Testis (tissue), 3 donors: ENCODE measurements around the gene ZEB2. TPM values are rescaled to one million over a fixed set of nuclear protein-coding genes. Genes with fewer than 3 reads are reported as not detected.

ENCODE experiments used
- DNase-seq: peaks from one replicate; pipeline ENCODE4 v3.0.0-alpha.2; 2019
- H3K27ac ChIP-seq, 2 donors: fragments of 200-600 bp; sonication (generic); one replicate each; pipeline ENCODE4 v1.5.1; 2019
- H3K27me3 ChIP-seq: fragments of 200-600 bp; sonication (generic); one replicate; pipeline ENCODE4 v1.5.1; 2019
- H3K36me3 ChIP-seq: fragments of 200-600 bp; sonication (generic); one replicate; pipeline ENCODE4 v1.5.1; 2017; ENCODE audit warnings: low read depth; ENCODE audit errors: missing control alignments
- H3K4me1 ChIP-seq: fragments of 200-600 bp; sonication (generic); one replicate; pipeline ENCODE4 v1.5.1; 2019
- H3K4me3 ChIP-seq, 2 donors: fragments of 200-600 bp; sonication (generic); one replicate each; pipeline ENCODE4 v1.5.1; 2017 to 2019
- H3K9me3 ChIP-seq: fragments of 200-600 bp; sonication (generic); one replicate; pipeline ENCODE4 v1.5.1; 2017
- CTCF ChIP-seq, 3 experiments: fragments of 450-650 bp in 2 of 3; fragments of 200-600 bp in 1 of 3; sonication (generic) in 1 of 3; IDR thresholded peaks; one replicate each; pipeline ENCODE4 v1.5.1; 2016 to 2019; ENCODE audit warnings: antibody characterized with exemption in 3 of 3, mild to moderate bottlenecking in 2 of 3, moderate library complexity in 1 of 3
- POLR2A ChIP-seq: fragments of 450-650 bp; IDR thresholded peaks from one replicate; pipeline ENCODE4 v1.6.1; 2017; ENCODE audit warnings: antibody characterized with exemption, mild to moderate bottlenecking, moderate library complexity
- WGBS, 2 donors: methylation state at CpG; one replicate each; pipeline ENCODE4 v1.1.5; 2018; 5-methylcytosine and 5-hydroxymethylcytosine counted together
- intact Hi-C: fragments of 100-400 bp; cut with DNase I; formaldehyde crosslinking; loops from one replicate; pipeline ENCODE4 v1.15.1; 2023; ENCODE audit warnings: low total_unique reads
- polyA plus RNA-seq: library from polyadenylated mRNA; stranded (reverse); fragments of 350-450 nt; fragmentation: Illumina TruSeq; extraction: RNeasy Lipid Tissue Mini Kit (QIAGEN cat#74804); gene quantifications from one replicate; pipeline ENCODE4 v1.2.3, GENCODE V29; 2014; ENCODE audit warnings: low read depth, low replicate concordance; ENCODE audit not compliant: insufficient read depth
- total RNA-seq, 2 donors: library from RNA; depleted of rRNA; stranded (reverse); fragments of >200 nt; gene quantifications; one replicate each; pipeline ENCODE4 v1.2.3, GENCODE V29; 2016

Gene ZEB2
- total and polyA plus RNA-seq, 3 donors from 2014 or later = 38.7 to 96.4 (median 87.8) TPM

DNA sequence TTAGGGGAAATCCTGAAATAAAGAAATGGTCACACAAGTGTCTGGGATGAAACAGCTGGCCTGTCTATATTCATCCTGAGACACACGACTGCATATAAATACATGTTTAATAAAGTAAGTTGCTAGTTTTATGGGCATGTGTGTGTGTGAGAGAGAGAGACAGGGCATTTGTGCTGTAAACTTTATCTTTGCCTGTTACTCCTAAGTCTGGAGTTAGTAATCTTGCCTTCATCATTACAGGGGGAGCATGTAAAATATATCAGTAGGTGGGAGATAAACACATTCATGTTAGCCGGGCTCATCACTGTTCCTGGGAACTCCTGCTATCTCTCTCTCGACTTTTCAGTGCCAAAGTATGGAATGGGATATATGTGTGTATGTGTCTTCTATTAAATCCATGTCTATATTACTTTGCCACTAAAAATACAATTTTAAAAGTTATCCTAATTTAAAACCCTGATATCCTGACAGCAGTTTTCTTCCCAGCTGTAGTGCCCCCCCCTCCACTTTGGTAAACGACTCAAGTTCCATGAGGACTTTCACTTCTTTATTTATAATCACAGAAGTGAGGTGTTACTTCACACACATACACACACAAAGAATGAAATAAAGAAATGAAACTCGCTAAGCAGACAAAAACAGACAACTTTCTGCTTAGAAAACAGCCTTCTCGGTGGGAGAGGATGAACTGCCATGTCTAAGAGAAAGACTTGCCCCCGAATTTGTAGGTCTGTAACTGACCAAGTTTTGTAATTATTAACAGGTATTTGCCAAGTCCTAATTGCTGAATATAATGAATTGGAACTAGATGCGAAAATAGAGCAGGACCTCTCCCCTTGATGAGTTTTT is 947 bp downstream of the ZEB2 start:
- no peak for DNase-seq
- Histone ChIP-seq H3K27me3 (no peaks in the 10 kb centered on the region), H3K27ac (peak overlapping the region; percentile 99 to 100), H3K9me3 (no peaks in the 10 kb centered on the region), H3K4me3 (peak overlapping the region; percentile 86 to 95), H3K4me1 (peaks cover 12% of the 10 kb centered on the region), H3K36me3 (no peaks in the 10 kb centered on the region)
- intact Hi-C loops = loop anchor here (10.0 kb wide), 1 partner anchor 84 kb away; no protein-coding TSS in a partner anchor
- 5 to 10% methylated on average over 8 of the region's 8 CpGs for WGBS, 2 donors
- TF ChIP-seq CTCF (IDR thresholded peaks at IDR 0.05) (no peak), POLR2A (no peak)

DNA sequence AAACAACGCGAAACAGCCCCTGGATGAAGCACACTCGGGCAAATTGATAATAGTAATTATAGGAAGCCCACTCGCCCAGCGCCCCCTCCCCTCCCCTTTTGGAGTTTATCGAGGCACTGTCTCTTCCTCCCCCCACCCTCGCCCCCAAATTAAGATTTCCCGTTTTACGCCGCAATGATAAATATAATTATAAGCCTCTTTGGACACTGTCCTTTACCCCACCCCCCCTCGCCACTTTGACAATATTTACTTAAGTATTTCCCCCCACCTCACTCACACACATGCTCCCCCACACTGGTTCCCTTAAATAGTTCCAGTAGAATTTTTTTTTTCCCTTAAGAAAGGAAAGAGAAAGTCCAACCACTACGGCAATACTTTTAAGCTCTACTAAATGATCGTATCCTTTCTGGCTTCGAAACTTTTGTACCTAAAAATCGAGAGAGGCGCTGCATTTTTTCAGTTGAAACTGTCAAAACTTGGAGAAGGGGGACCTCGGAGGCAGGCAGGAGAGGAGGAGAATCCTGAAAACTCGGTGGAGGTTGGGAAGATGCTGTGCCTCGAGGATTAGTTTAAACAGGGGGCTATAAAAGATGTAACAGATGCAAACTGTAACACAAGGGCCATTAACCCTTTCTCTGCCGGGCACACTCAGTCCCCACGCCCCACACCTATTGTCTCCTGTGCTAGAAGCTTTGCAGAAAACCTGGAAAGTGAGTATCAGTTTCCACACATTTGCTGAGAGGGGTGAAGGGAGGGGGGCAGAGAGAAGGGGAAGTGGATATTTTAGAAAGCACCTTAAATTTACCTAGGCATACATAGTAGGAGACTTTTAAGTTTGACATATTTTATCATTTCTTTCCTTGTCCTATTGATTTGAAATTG is 1.8 kb downstream of the ZEB2 start:
- Histone ChIP-seq H3K36me3 (no peaks in the 10 kb centered on the region), H3K9me3 (no peaks in the 10 kb centered on the region), H3K27me3 (no peaks in the 10 kb centered on the region), H3K4me1 (peaks cover 14% of the 10 kb centered on the region), H3K27ac (peak overlapping the region; percentile 99 to 100), H3K4me3 (peak overlapping the region; percentile 86 to 95)
- intact Hi-C loops = loop anchor here (10.0 kb wide), 1 partner anchor 83 kb away; no protein-coding TSS in a partner anchor
- 0 to 1% methylated on average over 21 of the region's 21 CpGs for WGBS, 2 donors
- DNase-seq = peak; percentile 59
- no peak for TF ChIP-seq CTCF (IDR thresholded peaks at IDR 0.05)
- no peak for TF ChIP-seq POLR2A

- TF ChIP-seq POLR2A = no peak
- TF ChIP-seq CTCF (IDR thresholded peaks at IDR 0.05) = no peak
- no peaks in the 10 kb centered on the region for H3K36me3 ChIP-seq
- peak overlapping the region; percentile 86 to 95 for H3K4me3 ChIP-seq
- DNase-seq = peak; percentile 72
- no peaks in the 10 kb centered on the region for H3K9me3 ChIP-seq
- intact Hi-C loops = loop anchor here (10.0 kb wide), 1 partner anchor 82 kb away; no protein-coding TSS in a partner anchor
- WGBS, 2 donors = 1% methylated on average over 10 to 56 of the region's 83 CpGs
- H3K27ac ChIP-seq = peak overlapping the region; percentile 99 to 100
- peaks cover 21% of the 10 kb centered on the region for H3K4me1 ChIP-seq
- H3K27me3 ChIP-seq = no peaks in the 10 kb centered on the region
Measured at GRCh38 chr2:144516981-144517865, 2.7 kb downstream of the ZEB2 start.

DNA sequence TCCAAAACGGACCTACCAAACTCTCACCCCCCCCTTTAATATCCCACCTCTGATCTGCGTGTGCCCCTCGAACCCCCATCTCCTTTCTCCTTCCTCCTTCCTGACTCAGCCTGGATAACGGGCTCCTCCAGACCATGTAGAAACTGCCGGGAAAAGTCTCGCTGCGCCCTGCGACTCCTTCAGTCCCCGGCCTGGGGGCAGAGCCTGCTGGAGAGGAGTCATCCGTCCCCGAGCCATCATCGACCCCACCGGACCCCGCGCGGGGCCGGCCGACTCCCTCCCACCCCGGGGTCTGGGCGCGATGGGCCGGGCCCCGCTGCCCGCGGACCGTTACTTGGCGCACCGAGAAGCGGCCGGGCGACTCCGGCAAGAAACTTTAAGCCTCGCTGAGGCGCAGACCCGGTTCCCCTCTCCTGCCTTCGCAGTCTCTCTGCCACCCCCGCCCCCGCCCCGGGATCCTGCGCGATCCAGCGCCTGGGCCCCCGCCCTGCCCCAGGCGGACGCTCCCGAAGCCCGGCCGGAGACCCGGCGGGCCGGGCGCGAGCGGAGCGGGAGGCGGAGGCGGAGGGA is 3.4 kb downstream of the ZEB2 start:
- Histone ChIP-seq H3K27me3 (no peaks in the 10 kb centered on the region), H3K9me3 (no peaks in the 10 kb centered on the region), H3K4me3 (peak overlapping the region; percentile 86 to 95), H3K36me3 (no peaks in the 10 kb centered on the region), H3K4me1 (peaks cover 29% of the 10 kb centered on the region), H3K27ac (peak overlapping the region; percentile 99 to 100)
- intact Hi-C loops = loop anchor here (10.0 kb wide), 1 partner anchor 82 kb away; no protein-coding TSS in a partner anchor
- DNase-seq = no peak
- 1% methylated on average over 17 to 38 of the region's 57 CpGs for WGBS, 2 donors
- no peak for TF ChIP-seq CTCF (IDR thresholded peaks at IDR 0.05)
- TF ChIP-seq POLR2A = no peak
